Right kidney (tissue), 1 donor: ENCODE measurements around the gene MYO3B.
A peak's percentile ranks its signal among the peaks of the same experiment; 100 is the strongest.

Experiments used
- DNase-seq: peaks from one replicate; pipeline ENCODE4 v3.0.0-alpha.2; 2016

Gene MYO3B

GRCh38 chr2:170307555-170308351 lies 129.8 kb downstream of the MYO3B start:
- DNase-seq, result no peak

- DNase-seq, result no peak
These were observed 133.0 kb downstream of the MYO3B start for GRCh38 chr2:170310876-170311502.

- DNase-seq, result no peak
These were observed 135.5 kb downstream of the MYO3B start for GRCh38 chr2:170313347-170313991.

GRCh38 chr2:170313992-170314348 lies 136.0 kb downstream of the MYO3B start:
- no peak for DNase-seq

GRCh38 chr2:170314744-170315447 lies 136.9 kb downstream of the MYO3B start:
- no peak for DNase-seq

- DNase-seq, result no peak
These were observed 143.0 kb downstream of the MYO3B start for GRCh38 chr2:170320948-170321347.

- no peak for DNase-seq
These were observed 143.6 kb downstream of the MYO3B start for GRCh38 chr2:170321526-170321925.

- DNase-seq, result no peak
These were observed 144.3 kb downstream of the MYO3B start for GRCh38 chr2:170322140-170322766.

GRCh38 chr2:170323743-170324142 lies 145.8 kb downstream of the MYO3B start:
- DNase-seq, result no peak

GRCh38 chr2:170324640-170325046 lies 146.7 kb downstream of the MYO3B start:
- peak; percentile 20 for DNase-seq

GRCh38 chr2:170330881-170331280 lies 152.9 kb downstream of the MYO3B start:
- DNase-seq, result no peak

- DNase-seq, result no peak
These were observed 154.9 kb downstream of the MYO3B start for GRCh38 chr2:170332676-170333402.

GRCh38 chr2:170335351-170335750 lies 157.4 kb downstream of the MYO3B start:
- no peak for DNase-seq

GRCh38 chr2:170336408-170336807 lies 158.5 kb downstream of the MYO3B start:
- DNase-seq, result no peak

GRCh38 chr2:170336916-170337315 lies 159.0 kb downstream of the MYO3B start:
- no peak for DNase-seq

- no peak for DNase-seq
These were observed 161.4 kb downstream of the MYO3B start for GRCh38 chr2:170339322-170339721.

GRCh38 chr2:170339750-170340692 lies 162.1 kb downstream of the MYO3B start:
- DNase-seq, result no peak

- no peak for DNase-seq
These were observed 162.7 kb downstream of the MYO3B start for GRCh38 chr2:170340693-170341068.

GRCh38 chr2:170341684-170342623 lies 164.0 kb downstream of the MYO3B start:
- DNase-seq, result no peak
